SK-MEL-5 (cell line): Measurements from ENCODE around the gene PAQR4. TPM values are rescaled to one million over a fixed set of nuclear protein-coding genes. Genes with fewer than 3 reads are reported as not detected.
A peak's percentile ranks its signal among the peaks of the same experiment; 100 is the strongest.
"Not testable (repeated sequence)": the region's sequence is repeated elsewhere in the genome, so short reads cannot be mapped to it uniquely, and the experiment has no call there.

Source experiments
- DNase-seq: peaks from one replicate; pipeline ENCODE4 v3.0.0-alpha.2; 2016; ENCODE audit warnings: low read depth, low spot score
- in situ Hi-C: cut with HindIII; loops from 2 replicates; pipeline ENCODE4 v1.10.0; 2016; ENCODE audit warnings: low sequenced_read_pairs, high pct_unique_total_duplicates, low pct_unique_long_range_greater_than_20kb
- polyA plus RNA-seq, 2 experiments: library from polyadenylated mRNA; depleted of rRNA; stranded (reverse); fragments of >200 nt; gene quantifications; 2 replicates each; pipeline ENCODE4 v1.2.3, GENCODE V29; 2015
- total RNA-seq: library from RNA; depleted of rRNA; stranded (reverse); fragments of >200 nt; shearing (Covaris generic); gene quantifications from 2 replicates; pipeline ENCODE4 v1.2.3, GENCODE V29; 2014; rRNA removed

PAQR4 gene
- total RNA-seq, result 24.5 and 30.3 TPM in 2 replicates
- 49.8 and 56.9 TPM in 2 replicates for polyA plus RNA-seq (2015; cell fraction: cytosol; rRNA removed)
- 76.1 and 88.0 TPM in 2 replicates for polyA plus RNA-seq (2015; cell fraction: nucleus; rRNA removed)

DNA sequence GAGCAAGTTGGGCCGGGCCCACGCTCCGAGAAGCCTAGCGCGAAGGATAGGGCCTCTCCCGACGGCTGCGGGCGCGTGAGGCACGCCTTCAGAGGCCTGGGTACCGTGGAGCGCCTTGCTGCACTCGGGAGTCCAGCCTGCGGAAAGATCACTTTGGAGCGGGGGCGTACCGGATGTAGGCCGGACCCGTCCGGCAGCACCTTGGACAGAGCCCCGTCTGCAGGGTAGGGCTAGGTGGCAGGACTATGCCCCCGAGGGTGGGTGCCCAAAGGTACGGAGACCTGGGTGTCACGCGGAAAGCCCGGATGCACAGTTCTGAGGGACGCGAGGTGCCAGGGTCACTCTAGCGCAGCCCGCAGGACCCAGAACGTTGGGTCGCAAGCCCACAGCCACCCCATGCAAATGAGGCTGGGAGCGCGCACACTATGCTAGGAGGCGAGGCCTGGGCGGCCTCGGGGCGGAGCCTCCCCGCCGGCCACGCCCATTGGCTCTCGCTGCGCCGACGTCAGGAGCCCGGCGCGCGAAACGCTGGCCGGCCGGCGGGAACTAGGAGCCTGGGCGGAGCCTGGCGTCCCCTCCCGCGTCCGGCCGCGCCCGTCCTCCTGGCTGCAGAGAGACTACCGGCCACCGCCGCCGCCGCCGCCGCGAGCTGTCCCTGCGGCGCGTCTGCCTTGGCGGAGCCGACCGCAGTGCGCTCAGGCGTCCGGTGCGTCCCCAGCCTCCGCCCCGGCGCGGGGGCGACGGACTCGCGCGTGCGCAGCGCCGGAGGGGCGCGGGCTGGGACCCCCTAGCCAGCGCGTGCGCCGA is at the start of gene PAQR4:
TSS of gene PAQR4 (plus strand) at position 611 of the 807 bp plus-strand sequence. CDS start 327 bp downstream, outside the sequence.
- in situ Hi-C loops, result no loop called here
- peak; percentile 83 for DNase-seq

DNA sequence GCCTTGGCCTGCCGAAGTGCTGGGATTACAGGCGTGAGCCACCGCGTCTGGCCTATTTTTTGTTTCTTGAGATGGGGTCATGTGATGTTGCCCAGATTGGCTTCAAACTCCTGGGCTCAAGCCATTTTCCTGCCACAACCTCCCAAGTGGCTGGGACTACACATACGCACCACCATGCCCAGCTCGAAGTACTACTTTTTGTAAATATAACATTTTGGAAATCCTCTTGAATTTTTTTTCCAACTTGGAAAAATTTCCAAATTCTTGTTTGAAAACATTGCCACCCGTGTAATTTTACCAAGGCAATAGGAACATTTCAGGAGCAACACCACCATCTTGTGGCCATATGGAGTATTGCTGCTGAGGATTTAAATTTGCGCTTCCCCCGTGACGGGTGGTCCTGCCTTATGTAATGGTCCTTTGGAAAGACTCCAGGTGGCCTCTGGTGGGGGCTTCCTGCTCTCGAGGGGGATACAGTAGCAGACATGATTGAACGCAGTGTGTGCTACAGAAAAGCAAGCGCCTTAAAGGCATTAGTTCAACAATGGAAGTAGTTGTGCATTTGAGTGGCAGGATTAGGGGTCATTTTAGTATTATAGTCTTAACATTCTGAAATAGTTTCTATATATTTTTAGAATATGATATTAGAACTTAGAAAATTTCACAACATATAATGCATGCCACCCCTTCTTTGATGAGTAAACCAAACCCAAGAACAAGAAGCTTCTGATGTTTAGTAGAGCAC is 49.5 kb upstream of the PAQR4 start:
- in situ Hi-C loops, result no loop called here
- peak; percentile 75 for DNase-seq

DNA sequence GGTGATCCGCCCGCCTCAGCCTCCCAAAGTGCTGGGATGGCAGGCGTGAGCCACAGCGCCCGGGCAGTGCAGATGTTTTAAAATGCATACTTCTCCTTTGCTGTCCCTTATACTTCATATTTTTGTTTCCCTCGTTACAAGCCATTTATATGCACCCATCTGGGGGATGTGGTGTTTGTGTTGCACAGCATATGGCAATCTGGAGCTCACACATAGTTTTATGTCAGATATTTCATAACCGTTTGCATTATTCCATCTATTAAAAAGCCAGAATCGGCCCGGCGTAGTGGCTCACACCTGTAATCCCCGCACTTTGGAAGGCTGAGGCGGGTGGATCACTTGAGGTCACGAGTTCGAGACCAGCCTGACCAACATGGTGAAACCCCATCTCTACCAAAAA is 45.7 kb upstream of the PAQR4 start:
- DNase-seq, result no peak
- in situ Hi-C loops, result no loop called here

DNA sequence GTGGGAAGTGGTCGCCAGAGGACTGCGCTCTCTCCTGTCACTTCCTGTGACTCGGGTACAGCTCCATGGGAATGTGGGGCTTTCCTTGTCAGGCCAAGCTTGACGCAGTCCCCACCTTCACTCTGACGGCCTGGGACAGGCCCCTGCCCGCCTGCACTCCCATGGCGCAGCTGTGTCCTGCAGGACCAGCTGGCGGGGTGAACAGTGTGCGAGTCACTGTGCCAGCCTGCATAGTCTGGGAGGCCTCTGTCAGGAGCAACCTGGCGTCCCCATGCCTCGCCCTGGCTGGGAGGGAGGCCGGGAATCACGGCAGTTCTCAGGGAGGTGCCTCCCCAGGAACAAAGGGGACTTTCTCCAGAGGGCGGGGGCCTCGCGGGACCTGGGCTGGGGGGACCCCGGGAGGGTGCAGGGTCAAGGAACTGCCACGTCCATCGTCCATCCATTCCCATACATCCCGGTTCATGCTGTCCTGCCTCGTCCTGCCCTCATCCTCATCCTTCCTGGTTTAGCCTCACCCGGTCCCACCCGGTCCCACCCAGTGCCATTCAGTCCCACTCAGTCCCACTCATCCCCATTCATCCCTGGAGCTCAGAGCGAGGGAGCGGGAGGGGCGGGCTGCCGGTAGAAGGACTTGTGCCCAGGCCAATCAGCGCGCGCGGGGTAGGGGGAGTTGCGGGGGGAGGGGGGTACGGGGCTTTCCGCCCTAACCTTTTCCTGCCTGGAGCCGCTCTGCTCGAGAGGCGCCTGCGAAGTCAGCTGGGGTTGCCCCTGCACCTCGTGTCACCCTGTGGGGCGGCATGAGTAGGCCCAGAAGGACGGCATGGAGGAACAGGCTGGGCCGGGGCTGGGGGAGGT is 44.0 kb upstream of the PAQR4 start:
- in situ Hi-C loops, result no loop called here
- peak; percentile 40 for DNase-seq

DNA sequence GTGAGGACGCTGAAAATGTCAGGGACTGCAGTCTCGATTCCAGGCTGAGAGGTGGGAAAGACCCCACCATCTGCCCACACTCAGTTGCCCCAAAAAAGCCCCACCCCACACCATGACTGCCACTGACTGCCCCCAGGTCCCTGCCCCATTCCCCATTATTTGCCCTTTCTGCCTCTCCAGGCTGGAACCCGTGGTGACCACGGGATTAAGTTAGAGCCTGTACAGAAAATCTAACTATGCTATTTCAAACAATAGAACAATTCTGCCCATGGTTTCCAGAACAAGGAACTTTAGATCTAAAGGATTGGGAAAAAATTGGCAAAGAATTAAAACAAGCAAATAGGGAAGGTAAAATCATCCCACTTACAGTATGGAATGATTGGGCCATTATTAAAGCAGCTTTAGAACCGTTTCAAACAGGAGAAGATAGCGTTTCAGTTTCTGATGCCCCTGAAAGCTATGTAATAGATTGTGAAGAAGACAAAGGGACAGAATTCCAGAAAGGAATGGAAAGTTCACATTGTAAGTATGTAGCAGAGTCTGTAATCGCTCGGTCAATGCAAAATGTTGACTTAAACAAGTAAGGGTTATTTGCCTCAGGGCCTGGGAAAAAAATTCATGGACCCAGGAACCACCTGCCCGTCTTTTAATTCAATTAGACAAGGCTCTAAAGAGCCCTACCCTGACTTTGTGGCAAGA is 43.0 kb upstream of the PAQR4 start:
- in situ Hi-C loops, result no loop called here
- DNase-seq, result peak; percentile 81

DNA sequence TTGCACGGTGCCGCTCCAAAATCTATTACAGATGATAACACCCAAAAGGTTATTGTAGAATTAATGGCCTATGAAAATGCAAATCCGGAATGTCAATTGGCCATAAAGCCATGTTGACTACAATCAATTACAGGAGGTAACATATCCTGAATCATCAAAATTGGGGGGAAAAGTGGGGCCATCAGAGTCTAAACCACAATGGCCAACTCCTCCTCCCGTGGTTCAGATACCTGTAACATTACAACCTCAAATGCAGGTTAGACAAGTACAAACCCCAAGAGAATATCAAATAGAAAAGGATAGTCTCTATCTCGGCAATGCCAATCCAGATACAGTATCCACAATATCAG is 42.5 kb upstream of the PAQR4 start:
- DNase-seq, result no peak
- in situ Hi-C loops, result no loop called here

DNA sequence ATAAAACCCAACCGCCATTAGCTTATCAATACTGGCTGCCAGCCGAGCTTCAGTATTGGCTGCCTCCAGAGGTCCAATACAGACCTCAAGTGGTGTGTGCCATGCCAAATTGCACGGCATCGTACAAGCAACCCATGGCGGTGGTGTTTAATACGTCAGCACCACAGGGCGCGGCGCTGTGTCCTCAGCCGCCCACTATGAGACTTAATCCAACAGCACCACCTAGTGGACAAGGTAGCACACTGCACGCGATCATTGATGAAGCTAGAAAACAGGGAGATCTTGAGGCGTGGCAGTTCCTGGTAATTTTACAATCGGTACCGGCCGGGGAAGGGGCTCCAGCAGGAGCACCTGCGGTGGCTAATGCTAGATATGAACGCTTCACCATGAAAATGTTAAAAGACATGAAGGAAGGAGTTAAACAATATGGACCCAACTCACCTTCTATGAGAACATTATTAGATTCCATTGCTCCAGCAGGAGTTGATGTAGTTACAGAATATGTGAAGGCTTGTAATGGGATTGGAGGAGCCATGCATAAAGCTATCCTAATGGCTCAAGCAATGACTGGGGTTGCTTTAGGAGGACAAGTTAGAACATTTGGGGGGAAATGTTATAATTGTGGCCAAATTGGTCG is 42.0 kb upstream of the PAQR4 start:
- in situ Hi-C loops, result no loop called here
- DNase-seq, result peak; percentile 92

DNA sequence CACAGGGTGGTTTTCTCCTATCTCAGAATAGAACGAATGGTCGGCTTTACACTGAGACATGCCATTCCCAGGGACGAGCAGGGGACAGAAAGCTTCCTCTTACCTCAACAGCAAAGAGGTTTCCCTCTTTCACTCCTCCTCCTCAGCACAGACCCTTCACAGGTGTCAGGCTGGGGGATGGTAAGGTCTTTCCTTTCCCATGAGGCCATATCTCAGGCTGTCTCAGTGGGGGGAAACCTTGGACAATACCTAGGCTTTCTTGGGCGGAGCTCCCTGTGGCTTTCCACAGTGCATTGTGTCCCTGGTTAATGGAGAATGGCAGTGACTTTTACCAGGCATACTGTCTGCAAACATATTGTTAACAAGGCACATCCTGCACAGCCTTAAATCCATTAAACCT is 41.0 kb upstream of the PAQR4 start:
- in situ Hi-C loops, result not testable (repeated sequence)

DNA sequence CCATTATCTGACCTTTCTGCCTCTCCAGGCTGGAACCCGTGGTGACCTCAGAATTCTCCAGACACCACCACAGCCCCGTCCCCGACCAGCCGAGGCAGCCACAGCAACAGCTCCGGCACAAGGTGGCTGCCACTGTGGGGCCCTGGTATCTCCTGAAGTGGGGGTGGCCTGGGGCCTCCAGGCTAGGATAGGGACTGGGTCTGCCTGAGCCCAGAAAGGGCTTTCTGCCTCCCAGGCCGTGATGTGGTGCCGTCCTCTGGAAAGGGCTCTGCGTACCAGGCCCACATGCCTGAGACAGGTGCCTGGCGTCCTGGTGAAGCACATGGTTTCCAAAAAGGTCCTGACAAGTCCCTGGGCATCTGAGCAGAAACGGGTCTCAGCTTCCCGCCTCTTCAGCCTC is 40.4 kb upstream of the PAQR4 start:
- DNase-seq, result no peak
- in situ Hi-C loops, result no loop called here

More for the DNA sequence above, 41.0 kb upstream of the PAQR4 start:
- not testable (repeated sequence) for DNase-seq

DNA sequence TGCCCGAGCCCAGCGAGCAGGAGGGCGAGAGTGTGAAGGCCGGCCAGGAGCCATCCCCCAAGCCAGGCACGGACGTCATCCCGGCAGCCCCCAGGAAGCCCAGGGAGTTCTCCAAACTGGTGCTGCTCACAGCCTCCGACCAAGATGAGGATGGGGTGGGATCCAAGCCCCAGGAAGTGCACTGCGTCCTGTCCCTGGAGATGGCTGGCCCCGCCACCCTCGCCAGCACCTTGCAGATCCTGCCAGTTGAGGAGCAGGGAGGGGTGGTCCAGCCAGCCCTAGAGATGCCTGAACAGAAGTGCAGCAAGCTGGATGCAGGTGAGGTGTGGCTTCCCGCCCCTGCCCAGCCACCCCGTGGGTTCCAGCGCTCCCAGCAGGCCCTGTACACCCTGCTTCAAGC is 39.5 kb upstream of the PAQR4 start:
- no peak for DNase-seq
- in situ Hi-C loops, result no loop called here

DNA sequence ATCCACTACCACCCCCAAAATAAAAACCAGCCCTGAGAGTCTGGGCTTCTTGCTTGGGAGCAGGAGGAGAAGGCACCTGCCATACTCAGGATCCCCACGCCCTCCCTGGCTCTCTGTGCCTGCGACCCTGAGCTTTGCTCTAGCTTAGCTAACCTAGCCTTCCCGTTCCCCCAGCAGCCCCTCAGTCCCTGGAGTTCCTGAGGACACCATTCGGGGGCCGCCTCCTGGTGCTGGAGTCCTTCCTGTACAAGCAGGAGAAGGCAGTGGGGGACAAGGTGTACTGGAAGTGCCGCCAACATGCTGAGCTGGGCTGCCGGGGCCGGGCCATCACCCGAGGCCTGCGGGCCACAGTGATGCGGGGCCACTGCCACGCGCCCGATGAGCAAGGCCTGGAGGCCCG is 38.9 kb upstream of the PAQR4 start:
- no peak for DNase-seq
- in situ Hi-C loops, result no loop called here

DNA sequence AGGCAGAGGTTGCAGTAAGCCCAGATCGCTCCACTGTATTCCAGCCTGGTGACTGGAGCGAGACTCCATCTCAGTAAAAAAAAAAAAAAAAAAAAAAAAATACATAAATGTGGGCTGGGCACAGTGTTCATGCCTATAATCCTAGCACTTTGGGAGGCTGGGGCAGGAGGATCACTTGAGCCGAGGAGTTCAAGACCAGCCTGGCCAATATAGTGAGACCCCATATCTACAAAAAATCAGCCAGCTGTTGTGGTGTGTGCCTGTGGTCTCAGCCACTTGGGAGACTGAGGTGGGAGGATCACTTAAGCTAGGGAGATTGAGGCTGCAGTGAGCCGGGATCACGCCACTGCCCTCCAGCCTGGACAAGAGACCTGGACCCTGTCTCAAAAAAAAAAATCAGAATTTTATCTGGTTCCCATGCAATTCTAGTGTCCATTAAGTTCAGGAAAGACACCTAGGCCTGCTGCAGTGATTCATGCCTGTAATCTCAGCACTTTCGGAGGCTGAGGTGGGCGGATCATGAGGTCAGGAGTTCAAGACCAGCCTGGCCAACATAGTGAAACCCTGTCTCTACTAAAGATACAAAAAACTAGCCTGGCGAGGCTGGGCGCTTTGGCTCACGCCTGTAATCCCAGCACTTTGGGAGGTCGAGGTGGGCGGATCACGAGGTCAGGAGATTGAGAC is 37.8 kb upstream of the PAQR4 start:
- DNase-seq, in situ Hi-C loops: not testable (repeated sequence)

DNA sequence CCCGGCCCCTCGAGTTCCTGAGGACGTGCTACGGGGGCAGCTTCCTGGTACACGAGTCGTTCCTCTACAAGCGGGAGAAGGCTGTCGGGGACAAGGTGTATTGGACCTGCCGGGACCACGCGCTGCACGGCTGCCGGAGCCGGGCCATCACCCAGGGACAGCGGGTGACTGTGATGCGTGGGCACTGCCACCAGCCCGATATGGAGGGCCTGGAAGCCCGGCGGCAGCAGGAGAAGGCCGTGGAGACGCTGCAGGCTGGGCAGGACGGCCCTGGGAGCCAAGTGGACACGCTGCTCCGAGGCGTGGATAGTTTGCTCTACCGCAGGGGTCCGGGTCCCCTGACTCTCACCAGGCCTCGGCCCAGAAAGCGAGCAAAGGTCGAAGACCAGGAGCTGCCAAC is 36.0 kb upstream of the PAQR4 start:
- in situ Hi-C loops, result no loop called here
- DNase-seq, result no peak

DNA sequence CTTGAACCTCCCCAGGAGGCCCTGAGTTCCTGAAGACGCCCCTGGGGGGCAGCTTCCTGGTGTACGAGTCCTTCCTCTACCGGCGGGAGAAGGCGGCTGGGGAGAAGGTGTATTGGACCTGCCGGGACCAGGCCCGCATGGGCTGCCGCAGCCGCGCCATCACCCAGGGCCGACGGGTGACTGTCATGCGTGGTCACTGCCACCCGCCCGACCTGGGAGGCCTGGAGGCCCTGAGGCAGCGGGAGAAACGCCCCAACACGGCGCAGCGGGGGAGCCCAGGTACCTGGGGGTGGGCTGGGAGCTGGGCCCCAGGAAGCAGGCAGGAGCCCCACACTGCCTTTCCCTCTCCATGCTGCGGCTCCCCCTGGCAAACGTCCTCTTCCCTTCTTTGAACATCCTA is 35.4 kb upstream of the PAQR4 start:
- in situ Hi-C loops, result no loop called here
- DNase-seq, result no peak

DNA sequence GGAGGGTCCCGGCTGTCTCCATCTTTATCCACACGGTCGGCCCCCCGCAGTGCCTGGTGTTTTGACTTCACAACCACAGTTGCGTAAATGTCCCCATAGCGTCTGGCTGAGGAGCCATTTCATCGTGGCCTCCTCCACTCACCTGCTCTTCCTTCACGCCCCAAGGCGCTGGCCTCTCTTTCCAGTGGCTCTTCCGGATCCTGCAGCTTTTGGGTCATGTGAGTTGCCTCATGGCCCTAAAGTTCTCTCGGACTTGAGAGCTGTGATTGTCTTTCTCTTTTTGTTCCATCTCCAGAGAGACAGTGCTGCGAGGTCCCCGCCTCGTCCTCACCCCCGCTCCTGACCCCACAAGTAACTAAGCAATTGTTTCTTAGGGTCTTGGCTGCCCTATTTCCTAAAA is 34.7 kb upstream of the PAQR4 start:
- in situ Hi-C loops, result no loop called here
- peak; percentile 70 for DNase-seq

DNA sequence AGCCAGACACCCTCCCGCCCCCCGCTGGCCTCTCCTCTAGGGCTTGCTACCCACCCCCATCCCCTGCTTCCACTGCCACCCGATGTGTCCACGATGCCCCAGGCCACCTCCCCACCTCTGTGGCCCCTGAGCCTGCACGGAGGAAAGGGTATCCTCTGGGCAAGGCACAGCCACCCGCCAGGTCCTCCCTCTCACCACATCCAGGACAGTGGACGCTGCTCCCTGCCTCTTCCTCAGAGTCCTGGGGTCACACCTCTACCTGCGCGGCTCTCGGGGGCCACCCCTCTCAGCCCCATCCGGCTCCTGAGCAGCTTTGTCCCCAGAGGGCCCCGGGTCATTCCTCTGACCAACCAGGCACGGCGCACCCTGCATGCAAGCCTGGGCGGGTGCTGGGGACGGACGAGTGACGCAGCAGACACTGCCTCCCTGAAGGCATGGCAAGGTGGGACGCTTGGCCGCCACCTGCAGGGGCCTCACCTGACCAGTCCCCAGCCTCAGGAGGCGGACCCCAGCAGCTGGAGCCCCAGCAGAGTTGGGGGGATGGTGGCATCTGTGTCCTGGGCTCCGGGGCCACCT is 32.6 kb upstream of the PAQR4 start:
- no peak for DNase-seq
- in situ Hi-C loops, result no loop called here
